NCI-H2196 (cell line): ENCODE results near the gene KCNK5.

Experiments
- DNase-seq: peaks from one replicate; lab custom pipeline; 2025; ENCODE audit not compliant: unreplicated experiment; lab: John Stamatoyannopoulos, UW

The KCNK5 gene

DNA sequence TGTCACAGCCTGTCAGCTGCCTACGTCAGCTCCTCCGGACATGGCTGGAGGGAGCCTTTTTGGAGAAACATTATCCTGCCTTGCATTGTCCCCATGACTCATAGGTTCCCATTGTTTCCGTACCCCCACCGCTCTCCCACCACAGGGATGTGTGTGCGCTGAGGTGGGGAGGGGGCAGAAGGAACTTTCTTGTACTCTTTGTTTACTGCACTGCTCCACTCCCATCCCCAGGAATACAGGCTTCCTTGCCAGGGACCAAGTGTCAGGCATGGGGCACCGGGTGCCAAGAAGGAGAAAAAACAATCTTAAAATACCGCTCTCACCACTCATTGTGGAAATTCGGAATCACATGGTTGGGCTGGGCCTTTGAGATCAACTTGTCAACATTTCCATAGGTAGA lies 51.0 kb downstream of the KCNK5 start:
- DNase-seq: no peak

- DNase-seq: no peak
These were observed 52.1 kb downstream of the KCNK5 start for GRCh38 chr6:39177130-39177529.

DNA sequence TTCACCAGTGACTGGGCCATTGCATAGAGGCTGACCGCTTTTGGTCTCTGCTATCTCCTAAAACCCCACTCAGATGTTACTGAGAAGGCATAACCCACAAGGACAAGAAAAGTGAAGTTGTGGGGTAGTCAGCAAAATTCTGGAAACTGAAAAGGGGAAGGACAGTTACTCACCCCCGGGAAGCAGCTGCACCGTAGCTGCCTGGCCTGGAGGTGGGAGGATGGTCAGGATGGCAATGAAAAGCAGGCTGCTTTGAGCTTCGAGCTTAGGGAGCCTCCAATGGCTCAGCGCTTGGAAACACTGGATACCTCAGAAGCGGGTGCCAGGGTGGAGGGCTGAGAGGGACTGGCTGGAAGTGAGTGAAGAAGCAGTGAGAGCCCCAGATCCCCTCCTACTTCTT lies 56.0 kb downstream of the KCNK5 start:
- no peak for DNase-seq

DNA sequence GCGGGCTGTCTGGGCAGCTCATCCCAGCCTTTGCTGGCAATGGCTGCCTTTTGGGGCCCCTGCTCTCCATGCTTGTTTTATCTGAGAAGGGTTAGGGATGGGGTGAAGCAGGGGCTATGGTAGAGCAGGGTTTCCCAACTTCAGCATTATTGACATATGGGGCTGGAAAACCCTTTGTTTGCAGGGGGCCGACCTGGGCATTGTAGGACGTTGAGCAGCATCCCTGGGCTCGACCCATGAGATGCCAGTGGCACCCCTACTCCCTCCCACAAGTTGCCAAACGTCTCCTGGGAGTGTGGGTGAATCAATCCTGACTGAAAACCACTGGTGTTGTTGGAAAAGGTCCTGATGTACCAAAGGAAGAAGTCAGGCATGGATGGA lies 56.9 kb downstream of the KCNK5 start:
- no peak for DNase-seq

- no peak for DNase-seq
These were observed 57.5 kb downstream of the KCNK5 start for GRCh38 chr6:39171489-39172376.

GRCh38 chr6:39170860-39171259 lies 58.4 kb downstream of the KCNK5 start:
- DNase-seq: no peak

GRCh38 chr6:39170389-39170788 lies 58.9 kb downstream of the KCNK5 start:
- no peak for DNase-seq

GRCh38 chr6:39169448-39170344 lies 59.6 kb downstream of the KCNK5 start:
- peak; percentile 35 for DNase-seq

DNA sequence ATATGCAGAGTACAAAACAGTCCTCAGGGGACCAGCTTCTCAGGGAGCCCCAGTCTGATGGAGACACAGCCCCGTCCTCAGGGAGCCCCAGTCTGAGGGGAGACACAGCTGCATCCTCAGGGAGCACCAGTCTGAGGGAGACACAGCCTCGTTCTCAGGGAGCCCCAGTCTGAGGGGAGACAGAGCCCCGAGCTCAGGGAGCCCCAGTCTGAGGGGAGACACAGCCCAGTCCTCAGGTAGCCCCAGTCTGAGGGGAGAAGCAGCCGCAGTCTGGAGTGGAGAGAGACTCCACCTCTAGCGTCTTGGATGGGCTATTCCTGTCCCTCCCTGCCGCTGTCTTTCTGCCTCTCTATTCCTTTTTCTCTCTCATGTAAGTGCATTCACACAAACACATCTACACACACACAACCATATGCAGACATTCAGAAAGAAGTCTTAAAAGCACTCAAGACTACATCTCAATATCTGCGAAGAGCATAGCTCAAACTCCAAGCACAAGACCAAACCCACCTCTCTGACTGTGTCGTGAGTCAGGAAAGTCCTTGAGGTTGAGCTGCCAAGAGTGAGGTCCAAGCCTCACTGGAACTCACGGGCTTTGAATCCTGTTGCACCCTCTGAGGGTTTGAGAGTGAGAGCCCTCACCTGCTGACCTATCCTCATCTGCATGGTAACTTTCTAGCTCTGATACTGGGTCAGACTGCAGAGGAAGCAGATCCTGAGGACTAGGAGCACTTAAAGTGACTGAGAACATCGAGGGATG lies 61.2 kb downstream of the KCNK5 start:
- no peak for DNase-seq

DNA sequence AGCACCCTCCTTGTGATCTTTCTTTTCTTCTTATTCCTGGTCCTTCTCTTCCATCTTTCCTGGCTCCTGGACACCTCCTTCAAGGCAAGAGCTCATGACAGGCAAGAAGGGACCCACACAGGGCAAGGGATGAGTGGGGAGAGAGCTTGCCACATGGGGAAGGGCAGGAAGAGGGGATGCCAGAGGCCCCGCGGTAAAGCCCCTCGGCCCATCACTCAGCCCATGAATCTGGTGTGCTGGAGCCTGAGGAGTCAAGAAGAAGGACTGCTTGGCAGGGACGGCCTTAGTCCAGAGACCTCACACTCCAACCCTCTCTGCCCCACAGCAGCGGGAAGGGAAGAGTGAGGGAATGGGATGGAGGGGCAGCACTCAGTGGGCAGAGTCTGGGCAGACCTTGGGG lies 62.0 kb downstream of the KCNK5 start:
- no peak for DNase-seq

DNA sequence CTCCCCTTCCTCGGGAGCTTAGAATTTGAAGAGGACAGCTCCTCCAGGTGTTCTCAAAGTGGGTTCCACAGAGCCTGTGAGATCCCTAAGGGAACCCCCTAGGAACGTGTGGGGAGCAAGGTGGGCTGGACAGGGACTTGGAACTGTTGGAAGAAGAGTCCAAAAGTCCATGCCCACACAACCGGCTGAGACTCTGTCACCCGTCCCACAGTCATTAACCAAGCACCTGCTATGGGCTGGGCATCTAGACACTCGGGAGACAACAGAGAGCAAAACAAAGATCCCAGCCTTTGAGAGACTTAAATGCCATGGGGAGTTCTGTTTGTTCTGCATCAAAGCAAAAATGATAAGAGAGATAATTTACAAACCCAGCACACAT lies 62.4 kb downstream of the KCNK5 start:
- DNase-seq: no peak

DNA sequence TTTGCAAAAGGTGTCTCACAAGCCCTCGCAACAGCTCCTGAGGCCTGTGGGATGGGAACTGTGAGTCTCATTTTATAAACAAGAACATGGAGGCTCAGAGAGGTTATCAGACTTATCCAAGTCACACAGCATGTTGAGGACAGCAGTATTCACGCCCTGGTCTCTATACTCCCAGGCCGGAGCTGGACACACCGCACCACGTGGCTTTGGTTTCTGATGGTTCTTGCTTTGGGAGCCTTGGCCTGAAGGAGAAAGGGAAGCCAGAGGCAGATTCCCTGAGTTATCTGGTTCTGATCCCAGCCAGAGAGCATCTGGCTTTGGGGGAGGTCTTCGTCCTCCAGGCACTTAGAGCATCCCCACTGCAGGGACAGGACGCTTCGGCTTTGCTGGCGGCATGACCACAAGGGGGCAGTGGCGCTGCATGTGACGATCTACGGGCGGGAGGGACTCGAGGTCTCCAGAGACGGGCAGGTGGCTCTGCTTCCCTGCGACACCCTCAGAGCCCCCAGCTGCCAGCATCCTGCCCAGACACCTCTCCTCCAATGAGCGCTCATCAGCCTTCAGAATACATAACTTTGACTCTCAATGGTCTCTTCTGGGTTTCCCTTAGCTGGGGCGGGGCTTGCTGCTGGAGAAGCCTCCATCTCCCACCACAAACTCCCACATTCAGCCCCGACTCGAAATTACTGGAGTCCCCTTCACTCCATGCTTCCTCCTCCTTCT lies 62.9 kb downstream of the KCNK5 start:
- DNase-seq: peak; percentile 92

GRCh38 chr6:39157511-39157910 lies 71.8 kb downstream of the KCNK5 start:
- DNase-seq: no peak

GRCh38 chr6:39156801-39157200 lies 72.5 kb downstream of the KCNK5 start:
- no peak for DNase-seq

DNA sequence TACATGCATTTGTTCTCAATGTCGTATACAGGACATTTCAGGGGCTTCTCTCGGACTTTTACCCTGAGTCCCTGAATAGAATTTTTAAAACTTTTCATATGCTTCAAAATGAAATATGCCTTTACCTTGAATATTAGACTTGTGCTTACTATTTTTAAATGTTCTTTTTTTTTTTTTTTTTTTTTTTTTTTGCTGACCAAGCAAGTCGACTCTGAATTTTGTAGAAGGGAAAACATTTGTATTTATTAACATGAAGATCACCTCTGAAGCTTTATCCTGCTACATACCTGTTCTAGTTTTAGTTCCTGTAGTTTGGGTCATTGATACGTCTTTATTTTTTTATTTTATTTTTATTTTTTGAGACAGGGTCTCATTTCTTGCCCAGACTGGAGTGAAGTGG lies 74.6 kb downstream of the KCNK5 start:
- no peak for DNase-seq

DNA sequence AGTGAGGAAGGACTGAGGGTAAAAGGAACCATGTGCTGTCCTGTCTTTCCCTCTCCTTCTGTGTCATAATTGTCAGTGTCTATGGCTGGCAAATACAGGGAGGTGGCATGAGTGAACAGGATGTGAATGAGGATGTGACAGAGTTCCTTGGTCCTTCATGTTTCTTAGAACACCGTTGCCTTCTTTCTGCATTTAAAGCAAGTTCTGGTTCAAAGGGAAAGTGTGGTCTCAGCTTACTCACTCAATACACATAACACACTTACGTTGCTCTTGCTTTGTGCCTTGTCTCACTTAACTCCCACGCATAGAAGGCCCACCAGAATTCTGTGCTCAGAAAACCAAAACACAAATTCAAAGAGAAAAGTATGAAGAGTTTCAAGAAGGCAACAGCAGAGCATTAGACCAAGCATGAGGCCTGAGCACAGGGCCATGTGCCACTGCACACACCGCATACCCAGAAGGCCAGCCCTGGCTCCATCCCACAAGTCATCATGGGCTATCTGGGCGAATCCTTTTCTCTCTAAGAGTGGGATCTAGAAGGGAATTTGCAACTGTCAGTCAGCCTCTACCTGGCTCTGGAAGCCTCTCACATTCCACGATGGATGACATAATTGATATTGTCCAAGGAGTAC lies 75.4 kb downstream of the KCNK5 start:
- no peak for DNase-seq

- DNase-seq: no peak
These were observed 77.0 kb downstream of the KCNK5 start for GRCh38 chr6:39152262-39152661.

- DNase-seq: no peak
These were observed 78.1 kb downstream of the KCNK5 start for GRCh38 chr6:39151211-39151610.

- no peak for DNase-seq
These were observed 84.6 kb downstream of the KCNK5 start for GRCh38 chr6:39144481-39145173.
